Globus pallidus (tissue), 1 donor: ENCODE measurements around the gene POT1.

ENCODE experiments used
- DNase-seq: peaks from one replicate; pipeline ENCODE4 v3.0.0-alpha.2; 2015; ENCODE audit warnings: low spot score

Gene POT1

GRCh38 chr7:124909808-124910207, 19.8 kb downstream of the POT1 start:
- no peak for DNase-seq

- DNase-seq, result no peak
Measured at GRCh38 chr7:124908259-124908658, 21.4 kb downstream of the POT1 start.

GRCh38 chr7:124907490-124907889, 22.1 kb downstream of the POT1 start:
- no peak for DNase-seq

- DNase-seq, result no peak
Measured at GRCh38 chr7:124898531-124898930, 31.1 kb downstream of the POT1 start.

- no peak for DNase-seq
Measured at GRCh38 chr7:124896001-124896400, 33.6 kb downstream of the POT1 start.

- no peak for DNase-seq
Measured at GRCh38 chr7:124893140-124893827, 36.3 kb downstream of the POT1 start.

- no peak for DNase-seq
Measured at GRCh38 chr7:124887247-124887646, 42.4 kb downstream of the POT1 start.

GRCh38 chr7:124881981-124882380, 47.6 kb downstream of the POT1 start:
- no peak for DNase-seq

GRCh38 chr7:124879771-124880170, 49.9 kb downstream of the POT1 start:
- DNase-seq, result no peak

GRCh38 chr7:124879103-124879502, 50.5 kb downstream of the POT1 start:
- DNase-seq, result no peak

- DNase-seq, result no peak
Measured at GRCh38 chr7:124874644-124875163, 54.9 kb downstream of the POT1 start.

- no peak for DNase-seq
Measured at GRCh38 chr7:124857672-124858235, 71.9 kb downstream of the POT1 start.

GRCh38 chr7:124856299-124856888, 73.2 kb downstream of the POT1 start:
- peak; percentile 35 for DNase-seq

- DNase-seq, result no peak
Measured at GRCh38 chr7:124843336-124843735, 86.3 kb downstream of the POT1 start.

- peak; percentile 69 for DNase-seq
Measured at GRCh38 chr7:124840435-124840834, 89.2 kb downstream of the POT1 start.

GRCh38 chr7:124839687-124840086, 89.9 kb downstream of the POT1 start:
- DNase-seq, result no peak

- DNase-seq, result peak; percentile 24
Measured at GRCh38 chr7:124836173-124836572, 93.5 kb downstream of the POT1 start.

- DNase-seq, result no peak
Measured at GRCh38 chr7:124818807-124819206, 110.8 kb downstream of the POT1 start.

- DNase-seq, result no peak
Measured at GRCh38 chr7:124813994-124814798, 115.4 kb downstream of the POT1 start.

GRCh38 chr7:124812764-124813163, 116.9 kb downstream of the POT1 start:
- no peak for DNase-seq

GRCh38 chr7:124811341-124811740, 118.3 kb downstream of the POT1 start:
- DNase-seq, result no peak

GRCh38 chr7:124810605-124811004, 119.0 kb downstream of the POT1 start:
- peak; percentile 59 for DNase-seq

- DNase-seq, result no peak
Measured at GRCh38 chr7:124808206-124808605, 121.4 kb downstream of the POT1 start.
